Stimulated activated CD4-positive, alpha-beta T cell treated with anti-CD3 and anti-CD28 coated beads, Interleukin-4, amount 100 ng/mL, for 1 hour (primary cell): Measurements from ENCODE around the gene CCR3.

ENCODE experiments used
- DNase-seq: peaks from one replicate; pipeline ENCODE4 v3.0.0-alpha.2; 2020

Gene CCR3

GRCh38 chr3:46299608-46300460 lies 57.6 kb downstream of the CCR3 start:
- DNase-seq: no peak

GRCh38 chr3:46300461-46300789 lies 58.2 kb downstream of the CCR3 start:
- no peak for DNase-seq

GRCh38 chr3:46301122-46301835 lies 59.0 kb downstream of the CCR3 start:
- DNase-seq: no peak

GRCh38 chr3:46303240-46303639 lies 61.0 kb downstream of the CCR3 start:
- DNase-seq: no peak

GRCh38 chr3:46304739-46305138 lies 62.5 kb downstream of the CCR3 start:
- no peak for DNase-seq

GRCh38 chr3:46312991-46313390 lies 70.7 kb downstream of the CCR3 start:
- DNase-seq: no peak

- DNase-seq: no peak
Measured at GRCh38 chr3:46314517-46314916, 72.3 kb downstream of the CCR3 start.

GRCh38 chr3:46316206-46316605 lies 73.9 kb downstream of the CCR3 start:
- no peak for DNase-seq
